Hypothalamus (tissue), 51 donors: ENCODE data around the gene CALR3.
A peak's percentile ranks its signal among the peaks of the same experiment; 100 is the strongest.
"Not testable (repeated sequence)": the region's sequence is repeated elsewhere in the genome, so short reads cannot be mapped to it uniquely, and the experiment has no call there.

Source experiments
- DNase-seq, 51 donors: peaks; one replicate each; lab custom pipeline; 2025; lab: John Stamatoyannopoulos, UW

CALR3 gene

DNA sequence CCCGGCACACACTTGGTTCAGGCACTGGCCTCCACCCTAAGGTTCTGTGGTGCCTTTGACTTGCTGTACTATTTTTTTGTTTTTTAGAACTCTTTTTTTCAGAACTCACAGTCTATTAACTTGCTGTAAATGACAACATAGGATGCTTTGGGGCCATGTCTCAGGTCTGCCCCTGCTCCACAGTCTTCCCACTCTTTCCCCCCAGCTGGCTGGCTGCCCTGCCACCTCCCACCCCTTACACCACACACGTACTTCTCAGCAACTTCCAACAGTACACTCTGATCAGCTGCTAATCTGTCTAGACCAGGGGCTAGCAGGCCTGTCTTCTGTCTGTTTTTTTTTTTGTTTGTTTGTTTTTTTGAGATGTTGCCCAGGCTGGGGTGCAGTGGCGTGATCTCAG, 8.3 kb upstream of the CALR3 start:
- DNase-seq, result no peak

DNA sequence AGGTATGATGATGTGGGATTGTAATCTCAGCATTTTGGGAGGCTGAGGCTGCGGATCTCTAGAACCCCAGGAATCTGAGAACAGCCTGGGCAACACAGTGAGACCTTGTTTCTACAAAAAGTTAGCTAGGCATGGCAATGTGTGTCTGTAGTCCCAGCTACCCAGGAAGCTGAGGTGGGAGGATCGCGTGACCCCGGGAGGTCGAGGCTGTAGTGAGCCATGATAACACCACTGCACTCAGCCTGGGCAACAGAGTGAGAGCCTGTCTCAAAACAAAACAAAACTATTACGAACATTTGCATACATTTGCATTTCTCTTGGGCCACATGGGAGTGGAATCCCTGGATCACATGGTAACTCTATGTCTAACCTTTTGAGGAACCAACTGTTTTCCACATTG, 1.9 kb upstream of the CALR3 start:
- DNase-seq, result no peak

DNA sequence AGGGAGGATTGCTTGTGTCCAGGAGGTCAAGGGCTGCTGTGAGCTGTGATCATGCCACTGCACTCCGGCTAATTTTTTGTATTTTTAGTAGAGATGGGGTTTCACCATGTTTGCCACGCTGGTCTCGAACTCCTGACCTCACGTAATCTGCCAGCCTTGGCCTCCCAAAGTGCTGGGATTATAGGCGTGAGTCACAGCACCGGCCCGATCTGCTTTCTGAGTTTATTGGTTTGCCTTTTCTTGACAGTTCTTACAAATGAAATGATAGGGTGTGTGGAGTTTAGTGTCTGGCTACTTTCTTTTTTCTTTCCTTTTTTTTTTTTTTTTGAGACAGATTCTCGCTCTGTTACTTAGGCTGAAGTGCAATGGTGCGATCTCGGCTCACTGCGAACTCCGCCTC, 1.1 kb upstream of the CALR3 start:
- DNase-seq, result no peak

DNA sequence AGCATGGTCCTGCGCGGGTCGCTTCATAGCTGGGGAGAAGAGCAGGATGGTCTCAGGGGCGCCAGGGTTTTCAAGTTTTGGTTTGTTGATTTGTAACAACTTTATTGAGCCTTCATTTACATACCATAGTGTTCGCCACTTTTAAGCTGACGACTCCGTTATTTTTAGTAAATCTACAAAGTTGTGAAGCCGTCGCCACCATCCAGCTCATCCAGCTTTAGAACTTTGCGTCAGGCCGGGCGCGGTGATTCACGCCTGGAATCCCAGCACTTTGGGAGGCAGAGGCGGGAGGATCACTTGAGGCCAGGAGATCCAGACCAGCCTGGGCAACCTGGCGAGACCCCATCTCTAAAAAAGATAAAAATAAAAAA, 631 bp upstream of the CALR3 start:
- DNase-seq, result peak in 5 of 51 donors; percentile 19 to 58 (median 31)

DNA sequence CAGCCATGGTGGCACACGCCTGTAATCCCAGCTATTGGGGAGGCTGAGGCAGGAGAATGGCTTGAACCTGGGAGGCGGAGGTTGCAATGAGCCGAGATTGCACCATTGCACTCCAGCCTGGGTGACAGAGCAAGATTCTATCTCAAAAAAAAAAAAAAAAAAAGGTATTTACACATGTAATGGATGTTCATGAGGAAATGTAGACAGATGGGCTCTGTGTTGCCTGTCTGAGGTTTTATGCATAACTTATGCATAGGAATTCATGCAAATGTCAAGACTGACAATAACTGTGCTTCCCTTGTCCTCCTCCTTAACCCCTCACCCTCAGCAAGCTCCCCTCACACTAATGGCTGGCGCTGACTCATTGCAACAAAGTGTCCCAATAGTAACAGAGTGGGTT, 9.5 kb downstream of the CALR3 start:
- not testable (repeated sequence) for DNase-seq

DNA sequence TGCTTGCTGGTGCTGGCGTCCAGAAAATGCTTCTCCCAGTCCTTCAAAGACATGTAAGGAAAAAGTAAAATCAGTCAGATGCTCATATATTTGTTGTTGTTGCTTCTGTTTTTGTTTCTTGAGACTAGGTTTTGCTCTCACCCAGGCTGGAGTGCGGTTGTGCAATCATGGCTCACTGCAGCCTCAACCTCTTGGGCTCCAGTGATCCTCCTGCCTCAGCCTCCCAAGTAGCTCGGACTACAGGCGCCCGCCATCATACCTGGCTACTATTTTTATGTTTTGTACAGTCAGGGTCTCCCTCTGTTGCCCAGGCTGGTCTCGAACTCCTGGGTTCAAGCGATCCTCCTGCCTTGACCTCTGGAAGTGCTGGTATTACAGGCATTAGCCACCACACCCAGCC, 13.2 kb downstream of the CALR3 start:
- no peak for DNase-seq

DNA sequence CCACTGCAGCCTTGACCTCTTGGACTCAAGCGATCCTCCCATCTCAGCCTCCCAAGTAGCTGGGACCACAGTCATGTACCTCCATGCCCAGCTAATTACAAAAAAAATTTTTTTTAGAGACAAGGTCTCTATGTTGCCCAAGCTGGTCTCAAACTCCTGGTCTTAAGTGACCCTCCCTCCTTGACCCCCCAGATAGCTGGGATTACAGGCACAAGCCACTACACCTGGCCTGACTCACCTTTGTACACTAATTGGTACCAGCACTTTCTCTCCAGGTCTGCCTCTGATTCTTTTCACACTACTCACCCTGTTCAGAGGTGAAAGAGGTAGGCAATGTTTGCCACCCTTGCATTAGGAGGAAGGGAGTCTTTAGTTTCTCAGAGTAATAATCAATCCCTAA, 18.7 kb downstream of the CALR3 start:
- DNase-seq, result no peak

DNA sequence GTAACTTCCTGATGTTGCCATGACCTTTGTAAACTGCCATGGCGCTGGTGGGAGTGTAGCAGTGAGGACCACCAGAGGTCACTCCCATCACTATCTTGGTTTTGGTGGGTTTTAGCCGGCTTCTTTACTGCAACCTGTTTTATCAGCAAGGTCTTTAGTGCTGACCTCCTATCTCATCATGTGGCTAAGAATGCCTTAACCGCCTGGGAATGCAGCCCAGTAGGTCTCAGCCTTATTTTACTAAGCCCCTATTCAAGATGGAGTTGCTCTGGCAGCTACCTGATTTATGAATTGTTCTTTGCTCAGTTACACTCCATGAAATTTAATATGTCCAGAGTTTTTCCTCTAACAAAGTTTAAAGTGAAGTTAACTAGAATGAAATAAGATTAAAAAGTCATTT, 19.6 kb downstream of the CALR3 start:
- DNase-seq, result no peak

DNA sequence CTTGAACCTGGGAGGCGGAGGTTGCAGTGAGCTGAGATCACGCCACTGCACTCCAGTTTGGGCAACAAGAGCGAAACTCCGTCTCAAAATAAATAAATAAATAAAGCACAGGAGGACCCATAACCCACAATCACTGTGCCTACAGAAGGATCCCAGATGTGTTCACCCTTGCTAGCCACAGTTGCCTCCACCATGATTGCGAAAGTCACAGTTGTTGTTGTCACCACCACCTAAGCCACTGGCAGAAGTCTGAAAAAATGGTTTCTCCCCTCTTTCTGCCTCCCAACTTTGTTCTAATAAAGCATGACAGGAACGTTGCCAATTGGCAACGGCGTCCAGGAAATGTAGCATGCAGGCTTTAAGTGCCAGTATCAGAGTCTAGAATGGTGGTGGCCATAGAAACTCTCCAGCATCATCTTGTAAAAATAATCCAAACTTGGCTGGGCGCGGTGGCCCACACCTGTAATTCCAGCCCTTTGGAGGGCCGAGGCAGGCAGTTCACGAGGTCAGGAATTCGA, 22.0 kb downstream of the CALR3 start:
- no peak for DNase-seq

DNA sequence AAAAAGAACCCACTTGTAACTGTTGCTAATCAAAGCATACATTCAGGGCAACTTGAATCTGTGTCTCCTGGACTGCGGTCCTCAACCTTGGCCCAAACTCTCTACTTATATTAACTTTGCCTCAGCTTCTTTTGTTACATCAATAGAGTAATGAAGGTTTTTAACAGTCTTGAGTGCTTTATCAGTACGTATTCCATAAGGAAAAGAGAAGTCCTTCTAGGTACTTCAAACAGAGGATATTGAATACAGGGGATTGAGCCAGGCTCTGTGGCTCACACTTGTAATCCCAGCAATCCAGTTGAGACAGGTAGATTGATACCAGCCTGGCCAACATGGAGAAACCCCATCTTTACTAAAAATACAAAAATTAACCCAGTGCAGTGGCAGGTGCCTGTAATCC, 23.0 kb downstream of the CALR3 start:
- no peak for DNase-seq

DNA sequence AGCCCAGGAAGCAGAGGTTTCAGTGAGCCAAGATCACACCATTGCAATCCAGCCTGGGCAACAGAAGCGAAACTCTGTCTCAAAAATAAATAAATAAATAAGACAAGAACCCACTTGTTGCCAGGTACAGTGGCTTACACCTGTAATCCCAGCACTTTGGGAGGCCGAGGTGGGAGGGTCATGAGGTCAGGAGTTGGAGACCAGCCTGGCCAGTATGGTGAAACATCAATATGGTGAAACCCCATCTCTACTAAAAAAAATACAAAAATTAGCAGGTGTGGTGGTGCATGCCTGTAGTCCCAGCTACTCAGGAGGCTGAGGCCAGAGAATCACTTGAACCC, 23.4 kb downstream of the CALR3 start:
- DNase-seq, result not testable (repeated sequence)

DNA sequence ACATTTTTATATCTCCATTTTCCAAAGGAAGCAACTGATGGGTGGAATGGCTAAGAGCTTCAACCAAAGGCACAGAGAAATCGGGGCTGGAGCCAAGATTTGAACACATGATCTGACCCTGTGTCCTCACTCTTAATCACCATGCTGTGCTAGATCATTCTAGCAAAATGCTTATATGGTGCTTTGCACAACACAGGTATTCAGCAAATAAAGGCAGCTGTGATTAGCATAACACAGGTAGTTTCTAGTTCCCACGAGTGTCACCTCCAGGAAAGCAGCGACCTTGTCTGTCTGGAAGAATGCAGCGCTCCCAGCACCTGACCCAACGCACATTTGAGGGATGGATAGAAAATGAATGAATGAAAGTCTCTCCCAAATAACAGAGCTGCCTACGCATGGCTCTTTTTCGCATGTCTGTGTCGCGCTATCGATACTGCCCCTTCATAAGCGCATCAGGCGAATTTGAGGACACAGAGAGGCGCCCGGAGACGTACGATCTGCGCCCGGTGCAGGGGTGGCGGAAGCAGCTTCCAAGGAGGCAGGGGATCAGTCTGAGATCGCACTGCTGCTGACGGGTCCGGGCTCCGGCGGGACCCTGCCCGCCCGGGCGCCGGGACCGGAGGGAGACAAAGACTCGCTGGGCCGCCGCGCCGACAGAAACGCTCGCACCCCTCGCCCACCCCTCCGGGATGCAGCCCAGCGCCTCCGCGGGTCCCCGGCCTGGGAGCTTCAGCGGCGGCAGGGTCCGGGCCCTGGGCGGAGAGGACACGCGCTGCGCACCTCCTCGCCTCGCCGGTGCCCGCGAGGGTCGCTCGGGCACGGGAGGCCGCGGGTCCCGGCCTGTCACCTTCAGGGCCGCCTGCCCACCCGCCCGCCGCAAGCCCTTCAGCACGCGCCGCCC, 24.8 kb downstream of the CALR3 start:
- peak in 17 of 51 donors; percentile 14 to 44 (median 29) for DNase-seq

DNA sequence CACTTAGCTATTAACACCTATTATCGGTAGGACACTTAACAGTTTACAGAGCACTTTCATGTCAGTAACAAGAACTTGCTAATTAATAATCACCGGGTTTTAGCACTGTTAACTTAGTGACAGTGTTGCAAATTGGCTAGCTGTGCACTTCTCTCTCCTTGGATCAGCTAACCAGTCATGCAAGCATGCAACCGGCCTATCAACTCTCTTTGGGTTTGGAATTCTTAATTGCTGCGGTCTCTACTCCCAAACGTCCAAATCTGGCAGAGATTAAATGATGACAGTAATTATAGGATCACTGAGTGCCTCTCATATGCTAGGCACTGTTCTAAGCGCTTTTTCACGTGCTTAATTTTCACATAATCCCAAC, 25.4 kb downstream of the CALR3 start:
- DNase-seq, result no peak

DNA sequence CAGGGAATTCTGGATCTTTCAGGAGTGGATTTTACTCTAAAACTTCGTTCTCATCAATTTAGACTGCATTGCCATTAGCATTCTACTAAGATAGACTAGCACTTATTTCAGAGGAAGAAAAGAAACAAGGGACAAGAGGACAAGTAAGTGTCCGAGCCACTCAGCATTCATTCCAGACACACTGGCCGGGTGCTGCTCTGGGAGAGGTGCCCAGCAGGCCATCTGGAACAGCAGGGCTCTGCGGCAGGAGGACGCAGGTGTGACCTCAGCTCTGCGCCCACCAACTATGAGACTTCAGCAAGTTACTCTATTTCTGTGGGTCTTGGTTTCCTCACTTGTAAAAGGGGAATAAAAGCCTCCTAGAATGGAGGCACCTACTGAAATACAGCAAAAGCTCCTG, 28.4 kb downstream of the CALR3 start:
- DNase-seq, result peak in 29 of 51 donors; percentile 16 to 83 (median 40)

DNA sequence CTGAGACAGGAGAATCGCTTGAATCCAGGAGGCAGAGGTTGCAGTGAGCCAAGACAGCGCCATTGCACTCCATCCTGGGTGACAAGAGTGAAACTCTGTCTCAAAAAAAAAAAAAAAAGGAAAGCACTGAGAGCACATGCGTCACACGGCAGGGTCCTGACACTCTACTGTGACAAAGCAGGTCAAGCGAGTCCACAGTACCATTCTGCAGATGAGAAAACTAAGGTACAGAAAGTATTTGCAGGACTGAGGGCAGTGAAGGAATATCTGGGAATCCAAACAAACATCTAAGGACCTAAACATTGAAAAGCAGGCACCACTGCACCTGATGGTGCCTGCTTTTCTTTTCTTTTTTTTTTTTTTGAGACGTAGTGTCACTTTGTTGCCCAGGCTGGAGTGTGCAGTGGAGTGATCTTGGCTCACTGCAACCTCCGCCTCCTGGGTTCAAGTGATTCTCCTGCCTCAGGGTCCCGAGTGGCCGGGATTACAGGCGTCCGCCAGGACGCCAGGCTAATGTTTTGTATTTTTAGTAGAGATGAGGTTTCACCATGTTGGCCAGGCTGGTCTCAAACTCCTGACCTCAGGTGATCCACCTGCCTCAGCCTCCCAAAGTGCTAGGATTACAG, 29.1 kb downstream of the CALR3 start:
- not testable (repeated sequence) for DNase-seq

DNA sequence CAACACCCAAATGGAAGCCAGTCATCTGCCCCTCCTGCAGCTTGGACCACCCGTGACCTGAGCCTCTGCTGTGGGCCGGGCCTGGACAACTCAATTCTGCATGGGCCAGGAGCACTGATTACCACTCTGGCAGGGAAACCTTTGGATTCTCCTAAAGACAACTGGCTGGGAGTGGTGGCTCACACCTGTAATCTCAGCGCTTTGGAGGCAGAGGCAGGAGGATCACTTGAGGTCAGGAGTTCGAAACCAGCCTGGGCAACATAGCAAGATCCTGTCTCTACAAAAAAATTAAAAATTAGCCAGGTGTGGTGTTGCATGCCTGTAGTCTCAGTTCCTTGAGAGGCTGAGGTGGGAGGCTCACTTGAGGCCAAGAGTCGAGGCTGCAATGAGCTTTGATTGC, 30.7 kb downstream of the CALR3 start:
- no peak for DNase-seq

DNA sequence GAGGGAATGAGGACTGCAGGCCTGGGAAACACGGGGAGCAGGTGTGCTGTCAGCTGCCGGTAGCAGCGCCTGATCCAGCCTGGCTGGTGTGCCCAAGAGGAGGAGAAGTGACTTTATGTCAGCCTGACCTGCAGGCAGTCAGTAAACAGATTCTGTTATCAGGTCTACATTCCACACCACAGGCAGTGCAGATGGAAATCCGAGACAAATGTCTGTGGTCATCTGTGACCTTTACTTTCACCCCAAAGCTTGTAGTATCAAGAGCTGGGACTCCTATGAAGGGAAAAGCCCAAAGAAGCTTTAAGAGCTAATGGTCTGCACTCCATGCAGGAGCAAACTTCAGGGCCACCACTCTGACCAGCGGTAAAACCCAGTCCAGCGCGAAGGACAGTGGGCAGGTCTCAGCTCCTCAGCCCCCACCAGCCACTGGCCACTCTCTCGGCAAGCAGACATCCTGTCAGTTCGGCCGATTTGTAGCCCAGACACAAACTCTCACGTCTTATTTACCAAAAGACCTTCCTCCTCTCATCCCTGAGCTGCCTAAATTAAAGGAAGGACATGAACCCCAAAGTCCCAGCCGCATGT, 31.9 kb downstream of the CALR3 start:
- no peak for DNase-seq

DNA sequence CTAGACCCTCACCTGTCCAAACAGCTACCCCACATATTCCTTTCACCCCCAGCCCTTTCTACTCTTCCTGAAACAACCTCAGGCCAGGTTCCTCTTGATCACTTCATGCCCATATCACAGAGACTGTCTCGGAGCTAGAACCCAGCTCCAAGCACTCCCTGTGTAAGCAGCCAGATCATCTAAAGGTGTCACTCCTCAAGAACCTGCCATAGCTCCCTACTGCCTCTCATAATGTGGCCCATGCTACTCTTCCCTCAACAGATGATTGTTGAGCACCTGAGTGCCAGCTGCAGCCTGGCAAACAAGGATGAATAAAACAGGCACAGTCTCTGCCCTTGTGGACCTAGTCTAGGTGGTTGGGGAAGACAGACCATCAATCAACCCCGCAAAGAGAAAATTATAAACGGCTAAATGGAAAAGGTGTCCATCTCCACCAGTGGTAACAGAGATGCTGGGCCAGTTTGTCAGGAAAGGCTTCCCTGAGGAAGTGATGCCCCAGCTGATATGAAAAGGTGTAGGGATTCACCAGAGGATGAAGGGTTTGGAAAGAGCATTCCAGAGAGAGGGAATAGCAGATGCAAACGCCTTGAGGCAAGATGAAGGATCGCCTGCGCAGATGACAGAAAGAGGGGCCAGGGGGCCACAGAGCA, 32.5 kb downstream of the CALR3 start:
- DNase-seq, result no peak

DNA sequence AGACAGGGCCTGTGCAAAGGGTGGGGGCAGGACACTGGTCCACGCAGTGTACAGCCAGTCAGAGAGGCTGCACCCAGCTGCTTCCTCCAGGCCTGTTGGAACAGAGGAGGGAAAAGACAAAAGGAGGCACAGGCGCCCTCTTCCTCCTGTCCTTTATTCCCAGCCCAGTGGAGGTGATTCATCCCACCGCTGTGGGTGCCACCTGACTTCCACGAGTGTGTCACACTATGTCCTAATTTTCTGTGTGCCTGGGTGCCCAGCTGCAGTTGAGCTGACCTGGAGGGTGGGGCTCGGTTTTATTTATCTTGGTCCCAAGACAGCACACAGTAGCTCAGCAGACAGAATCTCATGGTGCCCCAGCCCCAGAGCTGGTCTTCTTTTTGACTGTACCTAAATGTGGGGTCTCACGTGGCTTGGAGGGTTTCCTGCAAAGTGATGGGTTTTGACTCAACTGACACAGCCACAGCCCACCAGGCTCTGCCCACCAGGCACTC, 33.2 kb downstream of the CALR3 start:
- DNase-seq, result peak in 1 of 51 donors; percentile 32

DNA sequence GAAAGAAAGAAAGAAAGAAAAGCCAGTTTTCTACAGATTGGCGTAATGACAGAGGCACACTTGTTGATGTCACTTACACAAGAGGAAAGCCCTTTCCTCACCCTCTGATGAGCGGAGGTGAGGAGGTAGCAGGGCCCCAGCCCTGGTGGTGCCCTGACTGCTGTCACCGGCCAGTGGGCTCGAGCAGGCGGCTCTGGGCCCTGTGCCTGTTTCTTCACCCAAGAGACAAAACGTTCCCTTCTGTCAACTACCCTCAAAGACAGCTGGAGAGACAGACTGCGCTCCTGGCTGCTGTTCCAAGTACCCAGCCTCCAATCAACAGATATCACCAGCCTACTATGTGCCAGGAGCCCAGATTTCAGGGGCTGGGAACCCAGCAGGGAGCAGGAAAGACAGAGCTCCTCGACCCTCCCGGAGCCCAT, 34.3 kb downstream of the CALR3 start:
- peak in 13 of 51 donors; percentile 11 to 51 (median 23) for DNase-seq

DNA sequence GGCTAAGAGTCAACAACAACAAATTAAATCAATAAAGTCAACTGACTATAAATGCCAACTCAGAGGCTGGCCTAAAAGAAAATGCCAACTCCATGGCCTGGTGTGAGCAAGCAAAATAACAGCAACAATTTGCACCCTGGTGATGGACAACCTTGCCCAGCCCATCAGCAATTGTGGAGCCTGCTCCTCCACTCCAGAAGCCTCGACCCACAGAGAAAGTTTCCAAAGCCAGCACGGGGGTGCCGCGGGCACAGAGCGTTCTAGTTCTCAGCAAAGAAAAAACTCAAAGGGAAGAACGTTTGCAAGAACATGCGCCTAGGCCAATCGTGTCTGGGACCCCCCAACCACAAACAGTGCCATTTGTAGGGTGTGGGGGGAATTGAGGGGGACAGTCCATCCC, 35.5 kb downstream of the CALR3 start:
- DNase-seq, result peak in 25 of 51 donors; percentile 10 to 77 (median 38)
